ENCODE data around the gene NACAD.

The NACAD gene

GRCh38 chr7:45073786-45074527, 14.8 kb downstream of the NACAD start:
- no peak for DNase-seq

- no peak for DNase-seq
These were observed 15.6 kb downstream of the NACAD start for GRCh38 chr7:45073031-45073785.

GRCh38 chr7:45072131-45073030, 16.4 kb downstream of the NACAD start:
- DNase-seq, result no peak

- no peak for DNase-seq
These were observed 17.2 kb downstream of the NACAD start for GRCh38 chr7:45071528-45071927.

GRCh38 chr7:45070254-45070642, 18.5 kb downstream of the NACAD start:
- no peak for DNase-seq

GRCh38 chr7:45069444-45070253, 19.1 kb downstream of the NACAD start:
- no peak for DNase-seq

GRCh38 chr7:45068236-45069023, 20.3 kb downstream of the NACAD start:
- no peak for DNase-seq

GRCh38 chr7:45067582-45067981, 21.2 kb downstream of the NACAD start:
- no peak for DNase-seq

GRCh38 chr7:45066409-45066808, 22.4 kb downstream of the NACAD start:
- no peak for DNase-seq

GRCh38 chr7:45065031-45065995, 23.5 kb downstream of the NACAD start:
- DNase-seq, result no peak

- no peak for DNase-seq
These were observed 24.6 kb downstream of the NACAD start for GRCh38 chr7:45064047-45064725.

GRCh38 chr7:45061806-45062425, 26.9 kb downstream of the NACAD start:
- DNase-seq, result no peak

GRCh38 chr7:45061352-45061751, 27.4 kb downstream of the NACAD start:
- DNase-seq, result no peak

GRCh38 chr7:45060295-45060694, 28.5 kb downstream of the NACAD start:
- DNase-seq, result no peak

- DNase-seq, result no peak
These were observed 30.9 kb downstream of the NACAD start for GRCh38 chr7:45057878-45058277.

GRCh38 chr7:45055594-45056219, 33.1 kb downstream of the NACAD start:
- DNase-seq, result no peak

- DNase-seq, result no peak
These were observed 33.8 kb downstream of the NACAD start for GRCh38 chr7:45055016-45055415.

GRCh38 chr7:45054442-45054841, 34.3 kb downstream of the NACAD start:
- no peak for DNase-seq

GRCh38 chr7:45053941-45054340, 34.8 kb downstream of the NACAD start:
- no peak for DNase-seq

Data from NCI-H2227 treated with DMSO at 0.1 percent for 48 hours (cell line).